HG03354 (cell line): ENCODE results near the gene ELL.

Experiments
- ATAC-seq: cut with Tn5 transposase; IDR thresholded peaks from one replicate; pipeline ENCODE4 v1.9.1; 2021; ENCODE audit warnings: mild to moderate bottlenecking; ENCODE audit not compliant: unreplicated experiment, poor library complexity, severe bottlenecking

The ELL gene

GRCh38 chr19:18475762-18476331 is 46.0 kb downstream of the ELL start:
- ATAC-seq, result no peak

- ATAC-seq, result no peak
These were observed 46.8 kb downstream of the ELL start for GRCh38 chr19:18475004-18475453.

- ATAC-seq, result no peak
These were observed 47.4 kb downstream of the ELL start for GRCh38 chr19:18474366-18474887.

GRCh38 chr19:18473706-18474087 is 48.2 kb downstream of the ELL start:
- ATAC-seq, result no peak

- no peak for ATAC-seq
These were observed 48.7 kb downstream of the ELL start for GRCh38 chr19:18473003-18473705.

- no peak for ATAC-seq
These were observed 51.1 kb downstream of the ELL start for GRCh38 chr19:18470787-18471186.

- ATAC-seq, result no peak
These were observed 52.6 kb downstream of the ELL start for GRCh38 chr19:18469069-18469846.

GRCh38 chr19:18468517-18468916 is 53.4 kb downstream of the ELL start:
- ATAC-seq, result no peak

GRCh38 chr19:18467978-18468377 is 53.9 kb downstream of the ELL start:
- no peak for ATAC-seq

GRCh38 chr19:18466354-18466753 is 55.5 kb downstream of the ELL start:
- no peak for ATAC-seq

- no peak for ATAC-seq
These were observed 55.9 kb downstream of the ELL start for GRCh38 chr19:18465964-18466339.

GRCh38 chr19:18465214-18465963 is 56.5 kb downstream of the ELL start:
- ATAC-seq, result no peak

- no peak for ATAC-seq
These were observed 57.2 kb downstream of the ELL start for GRCh38 chr19:18464646-18465045.

- ATAC-seq, result no peak
These were observed 60.4 kb downstream of the ELL start for GRCh38 chr19:18461471-18461870.

- ATAC-seq, result no peak
These were observed 61.0 kb downstream of the ELL start for GRCh38 chr19:18460900-18461299.

GRCh38 chr19:18457483-18458331 is 64.2 kb downstream of the ELL start:
- ATAC-seq, result no peak

- no peak for ATAC-seq
These were observed 64.9 kb downstream of the ELL start for GRCh38 chr19:18456974-18457373.

GRCh38 chr19:18456279-18456678 is 65.6 kb downstream of the ELL start:
- no peak for ATAC-seq
